ENCODE data around the gene TMEM259.

Gene TMEM259

GRCh38 chr19:1041835-1042685 is 21.1 kb upstream of the TMEM259 start:
- no peak for DNase-seq

GRCh38 chr19:1041272-1041834 is 20.4 kb upstream of the TMEM259 start:
- DNase-seq: no peak

More at GRCh38 chr19:1041835-1042685, 21.1 kb upstream of the TMEM259 start:
- in situ Hi-C loops (cut with HindIII; ENCODE audit: low pct_ligation_motif_present, low sequenced_read_pairs): no loop called here
- no peak overlapping the region for H3K4me3 ChIP-seq (ENCODE audit: low read depth, low read length)
- no peak for TF ChIP-seq CTCF (IDR thresholded peaks at IDR 0.05; ENCODE audit: low read depth, low read length, missing control alignments)
- peaks cover 20% of the 10 kb centered on the region for H3K36me3 ChIP-seq (replicated peaks)
- no peak overlapping the region for H3K27ac ChIP-seq
- no peaks in the 10 kb centered on the region for H3K27me3 ChIP-seq (replicated peaks)

GRCh38 chr19:1040476-1041271 is 19.8 kb upstream of the TMEM259 start:
- in situ Hi-C loops (cut with HindIII; ENCODE audit: low pct_ligation_motif_present, low sequenced_read_pairs): no loop called here
- Histone ChIP-seq H3K27me3 (replicated peaks) (no peaks in the 10 kb centered on the region), H3K4me3 (ENCODE audit: low read depth, low read length) (peak overlapping the region; percentile 52), H3K36me3 (replicated peaks) (peaks cover 33% of the 10 kb centered on the region), H3K27ac (no peak overlapping the region)
- peak; percentile 94 for DNase-seq
- TF ChIP-seq CTCF (IDR thresholded peaks at IDR 0.05; ENCODE audit: low read depth, low read length, missing control alignments): no peak

More at GRCh38 chr19:1041272-1041834, 20.4 kb upstream of the TMEM259 start:
- H3K27me3 ChIP-seq (replicated peaks): no peaks in the 10 kb centered on the region
- TF ChIP-seq CTCF (IDR thresholded peaks at IDR 0.05; ENCODE audit: low read depth, low read length, missing control alignments): no peak
- H3K27ac ChIP-seq: no peak overlapping the region
- in situ Hi-C loops (cut with HindIII; ENCODE audit: low pct_ligation_motif_present, low sequenced_read_pairs): no loop called here
- peaks cover 26% of the 10 kb centered on the region for H3K36me3 ChIP-seq (replicated peaks)
- peak overlapping the region; percentile 52 for H3K4me3 ChIP-seq (ENCODE audit: low read depth, low read length)

GRCh38 chr19:1039646-1040475 is 18.9 kb upstream of the TMEM259 start, which contains the start of gene ABCA7:
TSS of gene ABCA7 (plus strand) at chr19:1040107. CDS start at chr19:1041362, 1,255 bp downstream.
- H3K27me3 ChIP-seq (replicated peaks): no peaks in the 10 kb centered on the region
- H3K4me3 ChIP-seq (ENCODE audit: low read depth, low read length): peak within 1 kb of the TSS; percentile 52
- peak; percentile 96 for DNase-seq
- in situ Hi-C loops (cut with HindIII; ENCODE audit: low pct_ligation_motif_present, low sequenced_read_pairs): no loop called here
- no peak within 1 kb of the TSS for H3K27ac ChIP-seq
- H3K36me3 ChIP-seq (replicated peaks): peaks cover 38% of the 10 kb centered on the region
- TF ChIP-seq CTCF (IDR thresholded peaks at IDR 0.05; ENCODE audit: low read depth, low read length, missing control alignments): peak; percentile 2

GRCh38 chr19:1038978-1039645 is 18.2 kb upstream of the TMEM259 start:
- in situ Hi-C loops (cut with HindIII; ENCODE audit: low pct_ligation_motif_present, low sequenced_read_pairs): no loop called here
- Histone ChIP-seq H3K36me3 (replicated peaks) (peaks cover 38% of the 10 kb centered on the region), H3K27ac (no peak overlapping the region), H3K4me3 (ENCODE audit: low read depth, low read length) (no peak overlapping the region), H3K27me3 (replicated peaks) (no peaks in the 10 kb centered on the region)
- TF ChIP-seq CTCF (IDR thresholded peaks at IDR 0.05; ENCODE audit: low read depth, low read length, missing control alignments): no peak
- DNase-seq: no peak

All from brain microvascular endothelial cell (primary cell).